HUES64 (cell line): ENCODE data around the gene NGF.
"Not testable (repeated sequence)": the region's sequence is repeated elsewhere in the genome, so short reads cannot be mapped to it uniquely, and the experiment has no call there.

ENCODE experiments used
- H3K27ac ChIP-seq: 2 replicates; pipeline ENCODE4 v1.7.0; 2013; ENCODE audit warnings: low read depth, low read length, inconsistent platforms
- H3K27me3 ChIP-seq: 2 replicates; pipeline ENCODE4 v1.6.1; 2013; ENCODE audit warnings: mild to moderate bottlenecking, low read length; ENCODE audit not compliant: insufficient read depth
- H3K36me3 ChIP-seq: 2 replicates; pipeline ENCODE4 v1.6.1; 2013; ENCODE audit warnings: mild to moderate bottlenecking, low read length; ENCODE audit not compliant: insufficient read depth
- H3K4me1 ChIP-seq: 2 replicates; pipeline ENCODE4 v1.6.1; 2013; ENCODE audit warnings: mild to moderate bottlenecking, low read length, moderate library complexity; ENCODE audit not compliant: insufficient read depth
- H3K4me3 ChIP-seq: 2 replicates; pipeline ENCODE4 v1.5.1; 2013; ENCODE audit warnings: mild to moderate bottlenecking, low read length, moderate library complexity
- H3K9ac ChIP-seq: 2 replicates; pipeline ENCODE4 v1.6.1; 2013; ENCODE audit warnings: mild to moderate bottlenecking, low read depth, low read length
- H3K9me3 ChIP-seq: 2 replicates; pipeline ENCODE4 v1.6.1; 2013; ENCODE audit warnings: low read depth, low read length; ENCODE audit not compliant: insufficient read depth
- WGBS: fragments of 150-250, 120-280 bp; methylation state at CpG from one replicate; pipeline ENCODE4 v1.1.7; 2013; ENCODE audit warnings: missing lambda C conversion rate; 5-methylcytosine and 5-hydroxymethylcytosine counted together

The NGF gene

DNA sequence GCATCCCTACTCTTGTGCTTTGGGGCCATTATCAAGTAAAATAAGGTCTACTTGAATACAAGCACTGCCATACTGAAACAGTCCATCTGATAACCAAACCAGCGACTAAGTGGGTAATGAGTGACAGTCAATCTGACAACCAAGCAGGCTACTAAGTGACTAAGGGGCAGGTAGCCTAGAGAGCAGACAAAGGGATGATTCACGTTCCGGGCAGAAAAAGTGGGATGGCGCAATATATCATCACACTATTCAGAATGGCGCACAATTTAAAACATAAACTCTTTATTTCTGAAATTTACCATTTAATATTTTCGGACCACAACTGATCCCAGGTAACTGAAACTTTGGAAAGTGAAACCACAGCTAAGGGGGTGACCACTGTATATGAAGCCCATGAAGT, 17.7 kb downstream of the NGF start:
- Histone ChIP-seq H3K36me3 (no peaks in the 10 kb centered on the region), H3K27me3 (no peaks in the 10 kb centered on the region), H3K4me1 (no peaks in the 10 kb centered on the region), H3K9me3 (no peaks in the 10 kb centered on the region), H3K9ac (no peak overlapping the region), H3K27ac (no peak overlapping the region), H3K4me3 (no peak overlapping the region)
- 96% methylated on average over 6 of the region's 6 CpGs for WGBS

DNA sequence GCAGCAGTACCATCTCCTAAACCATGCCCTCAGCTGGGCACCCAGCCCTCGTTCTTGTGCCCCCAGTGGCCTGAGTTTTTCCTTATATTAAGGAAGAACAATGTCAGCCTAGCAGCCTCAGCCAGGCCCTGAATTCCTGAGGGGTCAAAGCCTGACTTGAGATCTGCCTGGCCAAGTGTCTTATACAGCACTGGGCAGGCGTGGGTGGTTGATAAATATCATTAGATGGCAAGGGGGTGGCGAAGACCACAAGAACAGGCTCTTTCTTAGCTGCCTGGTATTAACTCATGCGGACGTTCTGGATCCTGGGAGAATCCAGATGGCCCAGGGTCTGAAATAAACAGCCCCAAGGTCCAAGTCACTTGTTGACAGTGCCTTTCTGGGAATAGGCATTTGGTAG, 18.3 kb downstream of the NGF start:
- H3K4me1 ChIP-seq = no peaks in the 10 kb centered on the region
- no peak overlapping the region for H3K4me3 ChIP-seq
- no peaks in the 10 kb centered on the region for H3K36me3 ChIP-seq
- 77% methylated on average over 5 of the region's 5 CpGs for WGBS
- no peaks in the 10 kb centered on the region for H3K9me3 ChIP-seq
- no peak overlapping the region for H3K9ac ChIP-seq
- H3K27me3 ChIP-seq = no peaks in the 10 kb centered on the region
- H3K27ac ChIP-seq = no peak overlapping the region

DNA sequence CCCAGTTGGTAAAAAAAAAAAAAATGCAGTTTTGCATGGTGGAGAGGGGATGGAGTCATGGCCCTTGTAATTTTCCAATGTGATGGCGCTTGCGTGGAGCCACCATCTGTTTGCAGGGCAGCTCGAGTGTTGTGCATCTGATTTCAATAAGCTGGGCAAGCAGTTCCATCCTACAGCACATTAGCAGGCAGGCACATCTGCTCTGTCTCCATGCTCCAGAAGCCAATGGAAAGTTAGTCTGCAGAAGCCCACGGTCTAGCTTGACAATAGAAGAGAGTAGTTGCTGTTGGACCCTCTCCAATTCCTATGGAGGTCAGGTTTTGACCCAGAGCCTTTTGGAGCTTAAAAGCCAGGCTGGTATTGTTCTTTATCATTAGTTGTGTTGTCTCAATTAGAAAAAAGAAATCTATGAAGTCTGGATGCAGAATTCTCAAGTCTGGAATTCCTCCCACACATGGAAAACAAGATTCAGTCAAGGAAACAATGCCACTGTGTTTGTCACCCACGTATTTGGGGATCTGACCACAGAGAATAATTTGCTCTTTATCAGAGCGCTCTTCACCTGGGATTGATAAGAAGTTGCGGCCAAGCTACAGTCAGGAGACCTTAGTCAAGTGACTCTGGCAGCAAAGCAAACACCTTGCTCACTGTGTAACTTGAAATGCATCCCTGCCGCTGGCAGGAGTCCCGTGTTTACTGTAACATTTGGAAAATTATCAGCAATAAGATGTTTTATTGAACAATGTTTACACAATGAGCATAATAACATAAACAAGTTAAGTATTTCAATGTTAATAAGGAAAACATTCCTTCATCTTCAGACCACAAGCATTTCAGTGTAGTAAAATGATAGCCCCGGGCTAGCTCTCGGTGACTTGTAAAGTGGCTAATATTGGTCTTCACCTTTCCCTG, 20.7 kb downstream of the NGF start:
- H3K9ac ChIP-seq = no peak overlapping the region
- H3K4me1 ChIP-seq = 0 out of 2 replicates have a peak, but pooled peaks cover 4% of the 10 kb centered on the region
- H3K27ac ChIP-seq = no peak overlapping the region
- 92% methylated on average over 9 of the region's 11 CpGs for WGBS
- no peaks in the 10 kb centered on the region for H3K27me3 ChIP-seq
- no peak overlapping the region for H3K4me3 ChIP-seq
- no peaks in the 10 kb centered on the region for H3K36me3 ChIP-seq
- H3K9me3 ChIP-seq = no peaks in the 10 kb centered on the region

DNA sequence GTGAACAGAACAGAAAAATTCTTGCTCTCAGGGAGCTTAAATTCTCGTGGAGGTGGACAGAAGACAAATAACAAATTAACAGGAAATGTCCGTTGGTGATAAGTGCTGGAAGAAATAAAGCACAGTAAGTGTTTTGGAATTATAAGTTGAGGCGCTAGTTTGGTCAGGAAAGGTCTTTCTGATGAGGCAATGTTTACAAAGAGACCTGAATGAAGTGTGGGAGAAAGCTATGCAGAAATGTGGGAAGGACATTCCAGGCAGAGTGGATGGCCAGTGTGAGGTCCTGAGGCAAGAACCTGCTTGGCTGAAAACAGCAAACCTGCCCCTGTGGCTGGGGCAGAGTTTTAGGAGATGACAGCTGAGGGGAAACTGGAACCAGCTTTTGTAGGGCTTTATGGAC, 23.3 kb downstream of the NGF start:
- no peak overlapping the region for H3K9ac ChIP-seq
- no peak overlapping the region for H3K4me3 ChIP-seq
- H3K27me3 ChIP-seq = no peaks in the 10 kb centered on the region
- H3K36me3 ChIP-seq = no peaks in the 10 kb centered on the region
- 0 out of 2 replicates have a peak, but pooled peaks cover 4% of the 10 kb centered on the region for H3K4me1 ChIP-seq
- no peaks in the 10 kb centered on the region for H3K9me3 ChIP-seq
- no peak overlapping the region for H3K27ac ChIP-seq
- 76% methylated on average over 3 of the region's 3 CpGs for WGBS

DNA sequence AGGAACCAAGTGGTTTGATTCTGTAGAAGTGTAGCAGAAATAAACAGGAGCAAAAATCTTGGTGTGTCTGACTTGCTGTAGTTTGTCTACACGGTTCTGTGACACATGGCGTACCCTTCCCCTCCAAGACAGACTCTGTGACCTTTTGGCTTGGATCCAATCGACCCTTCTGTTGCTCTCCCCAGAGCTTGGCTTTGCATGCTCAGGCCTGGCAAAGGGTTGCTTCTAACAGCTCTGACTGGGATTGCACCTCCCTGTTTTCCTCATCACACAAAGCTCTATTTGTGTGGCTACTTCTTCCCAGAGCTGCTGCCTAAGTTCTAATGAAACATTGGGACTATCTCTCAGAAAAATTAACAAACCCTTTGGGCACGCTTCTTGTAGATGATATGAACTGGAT, 24.0 kb downstream of the NGF start:
- WGBS = 82% methylated on average over 3 of the region's 4 CpGs
- H3K9ac ChIP-seq = no peak overlapping the region
- no peak overlapping the region for H3K27ac ChIP-seq
- H3K4me1 ChIP-seq = 0 out of 2 replicates have a peak, but pooled peaks cover 4% of the 10 kb centered on the region
- H3K4me3 ChIP-seq = no peak overlapping the region
- H3K27me3 ChIP-seq = no peaks in the 10 kb centered on the region
- H3K9me3 ChIP-seq = no peaks in the 10 kb centered on the region
- H3K36me3 ChIP-seq = no peaks in the 10 kb centered on the region

DNA sequence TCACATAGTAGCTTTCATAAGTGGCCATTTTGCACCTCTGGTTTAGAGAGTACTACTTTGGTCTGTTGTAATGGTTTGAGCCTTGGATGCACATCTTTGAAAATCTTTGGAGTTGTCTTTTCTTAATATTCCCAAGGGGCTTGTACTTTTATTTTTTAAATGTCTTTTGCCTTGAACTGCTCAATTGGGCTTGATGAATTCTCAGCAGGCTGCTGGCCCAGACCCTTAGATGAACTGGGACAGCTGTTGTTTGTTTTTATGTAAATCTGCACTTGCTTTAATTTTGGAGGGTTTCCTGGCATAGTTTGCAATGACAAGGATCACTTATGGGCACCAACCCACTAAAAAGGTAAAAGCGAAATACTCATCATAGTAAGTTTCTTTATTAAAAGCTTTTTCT, 24.9 kb downstream of the NGF start:
- no peaks in the 10 kb centered on the region for H3K9me3 ChIP-seq
- no CpG with 5 or more reads among the region's 1 CpG for WGBS
- no peaks in the 10 kb centered on the region for H3K36me3 ChIP-seq
- 0 out of 2 replicates have a peak, but pooled peaks cover 4% of the 10 kb centered on the region for H3K4me1 ChIP-seq
- no peak overlapping the region for H3K27ac ChIP-seq
- H3K4me3 ChIP-seq = no peak overlapping the region
- H3K9ac ChIP-seq = no peak overlapping the region
- no peaks in the 10 kb centered on the region for H3K27me3 ChIP-seq

DNA sequence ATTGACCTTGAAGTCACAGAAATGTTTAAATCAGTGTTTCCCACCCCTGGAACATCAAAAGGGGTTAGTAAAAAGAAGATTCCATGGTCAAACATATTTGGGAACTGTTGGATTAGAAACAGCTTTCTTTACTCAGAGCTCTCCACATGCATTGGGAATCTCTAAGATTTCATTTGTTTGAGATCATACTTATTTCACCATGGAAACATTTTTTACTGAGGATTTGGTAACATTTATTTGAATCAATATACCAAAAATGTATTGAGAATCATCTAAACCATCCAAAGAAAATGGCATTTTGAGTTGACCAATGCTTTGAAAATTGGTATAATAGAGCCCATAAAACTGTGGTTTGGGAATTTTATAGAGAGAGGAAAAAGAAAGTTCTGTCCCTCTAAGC, 25.3 kb downstream of the NGF start:
- no peaks in the 10 kb centered on the region for H3K9me3 ChIP-seq
- H3K4me3 ChIP-seq = no peak overlapping the region
- no peaks in the 10 kb centered on the region for H3K36me3 ChIP-seq
- H3K27me3 ChIP-seq = no peaks in the 10 kb centered on the region
- no peak overlapping the region for H3K9ac ChIP-seq
- no peak overlapping the region for H3K27ac ChIP-seq
- H3K4me1 ChIP-seq = 0 out of 2 replicates have a peak, but pooled peaks cover 4% of the 10 kb centered on the region

DNA sequence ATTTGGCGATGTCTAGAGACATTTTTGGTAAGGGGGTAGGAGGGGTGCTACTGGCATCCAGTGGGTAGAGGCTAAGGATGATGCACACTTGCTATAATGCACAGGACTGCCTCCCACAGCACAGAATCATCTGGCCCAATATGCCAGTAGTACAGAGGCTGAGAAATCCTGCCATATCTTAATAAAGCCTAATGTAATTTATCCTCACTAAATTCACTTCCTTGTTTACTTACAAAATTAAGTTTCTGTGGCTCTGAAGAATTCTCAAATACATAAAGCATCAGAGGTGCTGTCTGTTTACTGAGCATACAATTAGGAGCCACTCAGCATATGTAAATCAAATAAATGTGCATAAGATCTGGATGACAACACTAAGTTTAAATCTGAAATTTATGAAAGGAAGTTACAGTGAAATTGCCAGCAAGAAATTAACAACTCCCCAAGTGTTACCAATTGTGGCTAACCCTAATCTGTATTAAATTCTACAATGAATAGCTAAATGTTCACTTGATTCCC, 26.5 kb downstream of the NGF start:
- Histone ChIP-seq H3K4me1 (0 out of 2 replicates have a peak, but pooled peaks cover 4% of the 10 kb centered on the region), H3K4me3 (no peak overlapping the region), H3K27ac (no peak overlapping the region), H3K9ac (no peak overlapping the region), H3K36me3 (no peaks in the 10 kb centered on the region), H3K9me3 (no peaks in the 10 kb centered on the region), H3K27me3 (no peaks in the 10 kb centered on the region)
- 100% methylated on average over 1 of the region's 1 CpG for WGBS

DNA sequence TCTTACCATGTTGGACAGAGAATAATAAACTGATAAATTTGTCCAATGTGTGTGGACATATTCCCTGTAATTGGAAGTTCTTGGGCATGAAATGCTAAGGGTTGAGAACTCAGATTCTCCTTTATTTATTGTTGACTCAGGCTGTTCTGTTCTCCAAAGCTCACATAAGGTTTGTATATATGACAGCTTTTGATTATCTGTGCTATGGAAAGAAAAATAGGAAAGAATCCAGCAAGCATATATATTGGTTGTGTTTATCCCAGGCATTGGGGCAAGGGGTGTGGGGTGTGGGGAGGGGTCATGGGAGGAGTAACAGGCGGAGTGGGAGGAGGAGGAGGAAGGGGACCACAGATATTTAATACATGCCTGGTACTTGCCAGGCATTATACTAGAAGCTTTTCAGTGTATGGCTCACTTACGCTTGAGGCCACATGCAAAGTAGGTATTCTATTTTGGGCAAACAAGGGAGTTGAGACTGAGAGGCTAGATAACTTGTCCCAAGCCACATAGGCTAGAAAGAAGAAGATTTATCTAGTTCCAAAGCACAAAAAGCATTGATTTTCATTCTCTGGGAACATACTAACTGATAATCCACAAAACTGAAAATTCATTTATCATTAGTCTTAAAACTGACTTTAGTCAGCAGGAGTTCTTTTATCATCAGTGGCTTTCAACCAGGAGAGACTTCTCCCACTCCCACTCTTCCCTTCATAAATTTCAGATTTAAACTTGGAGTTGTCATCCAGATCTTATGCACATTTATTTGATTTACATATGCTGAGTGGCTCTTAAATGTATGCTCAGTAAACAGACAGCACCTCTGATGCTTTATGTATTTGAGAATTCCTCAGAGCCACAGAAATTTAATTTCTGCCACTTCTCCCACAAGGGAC, 27.2 kb downstream of the NGF start:
- H3K4me3 ChIP-seq = no peak overlapping the region
- H3K4me1 ChIP-seq = 0 out of 2 replicates have a peak, but pooled peaks cover 4% of the 10 kb centered on the region
- no peak overlapping the region for H3K27ac ChIP-seq
- 84% methylated on average over 2 of the region's 2 CpGs for WGBS
- no peaks in the 10 kb centered on the region for H3K36me3 ChIP-seq
- no peaks in the 10 kb centered on the region for H3K9me3 ChIP-seq
- no peaks in the 10 kb centered on the region for H3K27me3 ChIP-seq
- no peak overlapping the region for H3K9ac ChIP-seq

DNA sequence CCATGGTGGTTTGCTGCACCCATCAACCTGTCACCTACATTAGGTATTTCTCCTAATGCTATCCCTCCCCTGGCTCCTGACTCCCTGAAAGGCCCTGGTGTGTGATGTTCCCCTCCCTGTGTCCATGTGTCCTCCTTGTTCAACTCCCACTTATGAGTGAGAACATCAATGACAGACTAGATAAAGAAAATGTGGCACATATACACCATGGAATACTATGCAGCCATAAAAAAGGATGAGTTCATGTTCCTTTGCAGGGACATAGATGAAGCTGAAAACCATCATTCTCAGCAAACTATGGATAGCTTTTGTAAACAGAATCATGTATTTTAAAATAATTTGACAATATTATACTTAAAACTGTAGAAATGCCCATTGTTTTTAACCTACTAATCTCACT, 28.5 kb downstream of the NGF start:
- H3K27me3 ChIP-seq, H3K4me1 ChIP-seq, H3K36me3 ChIP-seq, H3K9ac ChIP-seq, H3K9me3 ChIP-seq, H3K4me3 ChIP-seq, H3K27ac ChIP-seq: not testable (repeated sequence)

DNA sequence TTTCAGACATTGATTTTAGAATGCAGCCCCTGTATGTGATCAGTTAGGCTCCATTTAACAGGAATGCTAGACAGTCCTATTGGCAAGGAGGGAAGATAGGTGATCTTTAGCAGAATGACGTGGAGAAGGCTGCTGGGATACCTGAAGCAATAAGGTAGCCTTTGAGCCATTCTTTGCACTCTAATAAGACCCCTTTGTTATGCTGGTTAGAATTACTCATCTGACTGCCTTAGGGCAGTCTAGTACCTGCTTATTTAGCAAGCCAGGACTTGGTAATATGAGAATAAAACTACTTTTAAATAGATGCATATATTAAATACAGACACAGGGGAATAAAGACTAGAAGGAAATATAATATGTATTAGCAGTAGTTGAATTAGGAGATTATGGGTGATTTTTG, 29.1 kb downstream of the NGF start:
- WGBS = 87% methylated on average over 1 of the region's 1 CpG
- no peaks in the 10 kb centered on the region for H3K36me3 ChIP-seq

More for the DNA sequence above, 29.1 kb downstream of the NGF start:
- H3K4me3 ChIP-seq = no peak overlapping the region
- H3K9me3 ChIP-seq = no peaks in the 10 kb centered on the region
- 0 out of 2 replicates have a peak, but pooled peaks cover 4% of the 10 kb centered on the region for H3K4me1 ChIP-seq
- no peaks in the 10 kb centered on the region for H3K27me3 ChIP-seq
- H3K27ac ChIP-seq = no peak overlapping the region
- no peak overlapping the region for H3K9ac ChIP-seq
